ENCODE measurements around the gene MAP3K5. TPM values are rescaled to one million over a fixed set of nuclear protein-coding genes. Genes with fewer than 3 reads are reported as not detected.

The MAP3K5 gene
- total and polyA plus RNA-seq, 7 donors: 7.4 to 17.8 (median 9.4) TPM

DNA sequence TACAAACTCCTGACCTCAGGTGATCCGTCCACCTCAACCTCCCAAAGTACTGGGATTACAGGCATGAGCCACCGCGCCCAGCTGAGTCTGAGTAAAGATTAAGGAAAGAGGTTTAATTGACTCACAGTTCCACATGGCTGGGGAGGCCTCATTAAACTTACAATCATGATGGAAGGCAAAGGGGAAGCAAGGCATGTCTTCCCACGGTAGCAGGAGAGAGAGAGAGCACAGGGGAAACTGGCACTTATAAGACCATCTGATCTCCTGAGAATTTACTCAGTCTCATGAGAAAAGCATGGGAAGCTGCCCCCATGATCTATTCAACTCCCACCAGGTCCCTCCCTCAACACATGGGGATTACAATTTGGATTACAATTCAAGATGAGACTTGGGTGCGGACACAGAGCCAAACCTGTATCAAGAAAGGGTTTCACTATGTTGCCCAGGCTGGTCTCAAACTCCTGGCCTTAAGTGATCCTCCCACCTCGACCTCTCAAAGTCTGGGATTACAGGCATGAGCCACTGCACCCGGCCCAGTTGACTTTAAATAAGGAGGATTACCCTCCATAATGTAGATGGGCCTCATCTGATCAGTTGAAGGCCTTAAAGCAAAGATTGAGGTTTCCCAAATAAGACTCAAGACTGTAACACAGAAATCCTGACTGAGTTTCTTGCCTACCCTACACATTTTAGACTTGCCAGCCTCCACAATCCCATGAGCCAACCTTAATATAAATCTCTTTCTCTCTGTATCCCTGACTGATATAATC, 17.0 kb upstream of the MAP3K5 start:
- H3K27ac ChIP-seq: no peak overlapping the region
- intact Hi-C loops (cut with DNase I): no loop called here
- no peak for DNase-seq
- no peaks in the 10 kb centered on the region for H3K9me3 ChIP-seq
- no peak overlapping the region for H3K4me3 ChIP-seq
- TF ChIP-seq POLR2A (IDR thresholded peaks at IDR 0.05) (no peak), EP300 (IDR thresholded peaks at IDR 0.05) (no peak), POLR2AphosphoS5 (IDR thresholded peaks at IDR 0.05) (no peak)
- TF ChIP-seq, protein P1, sequence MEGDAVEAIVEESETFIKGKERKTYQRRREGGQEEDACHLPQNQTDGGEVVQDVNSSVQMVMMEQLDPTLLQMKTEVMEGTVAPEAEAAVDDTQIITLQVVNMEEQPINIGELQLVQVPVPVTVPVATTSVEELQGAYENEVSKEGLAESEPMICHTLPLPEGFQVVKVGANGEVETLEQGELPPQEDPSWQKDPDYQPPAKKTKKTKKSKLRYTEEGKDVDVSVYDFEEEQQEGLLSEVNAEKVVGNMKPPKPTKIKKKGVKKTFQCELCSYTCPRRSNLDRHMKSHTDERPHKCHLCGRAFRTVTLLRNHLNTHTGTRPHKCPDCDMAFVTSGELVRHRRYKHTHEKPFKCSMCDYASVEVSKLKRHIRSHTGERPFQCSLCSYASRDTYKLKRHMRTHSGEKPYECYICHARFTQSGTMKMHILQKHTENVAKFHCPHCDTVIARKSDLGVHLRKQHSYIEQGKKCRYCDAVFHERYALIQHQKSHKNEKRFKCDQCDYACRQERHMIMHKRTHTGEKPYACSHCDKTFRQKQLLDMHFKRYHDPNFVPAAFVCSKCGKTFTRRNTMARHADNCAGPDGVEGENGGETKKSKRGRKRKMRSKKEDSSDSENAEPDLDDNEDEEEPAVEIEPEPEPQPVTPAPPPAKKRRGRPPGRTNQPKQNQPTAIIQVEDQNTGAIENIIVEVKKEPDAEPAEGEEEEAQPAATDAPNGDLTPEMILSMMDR (IDR thresholded peaks at IDR 0.05): no peak
- H3K4me1 ChIP-seq: no peaks in the 10 kb centered on the region
- H3K36me3 ChIP-seq: no peaks in the 10 kb centered on the region
- WGBS, 2 donors: 89 to 92% methylated on average over 7 of the region's 7 CpGs
- H3K27me3 ChIP-seq: no peaks in the 10 kb centered on the region

DNA sequence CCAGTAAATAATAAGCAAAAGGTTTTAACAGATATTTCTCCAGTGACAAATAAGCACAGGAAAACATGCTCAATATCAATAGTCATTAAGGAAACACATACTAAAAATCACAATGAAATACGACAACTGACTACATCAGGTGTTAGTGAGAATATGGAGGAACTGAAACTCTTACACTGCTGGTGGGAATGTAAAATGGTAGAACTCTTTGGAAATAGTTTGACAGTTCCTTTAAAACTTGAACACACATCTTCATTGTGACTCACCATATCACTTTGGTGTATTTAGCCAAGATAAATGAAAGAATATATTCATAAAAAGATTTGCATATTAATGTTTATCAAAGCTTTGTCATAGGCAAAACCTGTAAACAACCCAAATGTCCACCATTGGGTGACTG, 11.3 kb upstream of the MAP3K5 start:
- TF ChIP-seq EP300 (IDR thresholded peaks at IDR 0.05) (no peak), POLR2AphosphoS5 (IDR thresholded peaks at IDR 0.05) (no peak), POLR2A (IDR thresholded peaks at IDR 0.05) (no peak)
- TF ChIP-seq, protein P1 (IDR thresholded peaks at IDR 0.05): no peak
- no peak overlapping the region for H3K27ac ChIP-seq
- no peak for DNase-seq
- no peaks in the 10 kb centered on the region for H3K4me1 ChIP-seq
- H3K36me3 ChIP-seq: no peaks in the 10 kb centered on the region
- WGBS, 2 donors: 77 to 88% methylated on average over 1 of the region's 1 CpG
- H3K9me3 ChIP-seq: no peaks in the 10 kb centered on the region
- no peak overlapping the region for H3K4me3 ChIP-seq
- no peaks in the 10 kb centered on the region for H3K27me3 ChIP-seq
- intact Hi-C loops (cut with DNase I): no loop called here

DNA sequence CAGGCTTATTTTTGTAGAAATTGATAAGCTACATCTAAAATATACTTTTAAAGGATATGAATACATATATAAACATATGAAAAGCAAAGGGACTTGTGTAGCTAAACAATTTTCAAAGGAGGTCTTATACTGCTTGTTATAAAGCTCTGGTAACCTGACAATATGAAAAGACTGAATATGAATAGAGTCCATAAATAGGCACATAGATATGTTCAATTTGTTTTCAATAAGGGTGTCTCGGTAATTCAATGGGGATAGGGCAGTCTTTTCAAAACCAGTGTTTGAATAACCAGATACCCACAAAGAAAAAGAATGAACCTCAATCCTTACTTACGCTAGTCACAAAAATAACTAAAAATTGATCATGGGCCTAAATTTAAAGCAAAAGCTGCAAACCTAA, 9.3 kb upstream of the MAP3K5 start:
- Histone ChIP-seq H3K36me3 (no peaks in the 10 kb centered on the region), H3K4me1 (no peaks in the 10 kb centered on the region), H3K27me3 (no peaks in the 10 kb centered on the region), H3K9me3 (no peaks in the 10 kb centered on the region), H3K27ac (no peak overlapping the region), H3K4me3 (no peak overlapping the region)
- no peak for TF ChIP-seq EP300 (IDR thresholded peaks at IDR 0.05)
- TF ChIP-seq, protein P1 (IDR thresholded peaks at IDR 0.05): no peak
- no peak for DNase-seq
- intact Hi-C loops (cut with DNase I): no loop called here
- WGBS, 2 donors: 95 to 98% methylated on average over 2 of the region's 2 CpGs

DNA sequence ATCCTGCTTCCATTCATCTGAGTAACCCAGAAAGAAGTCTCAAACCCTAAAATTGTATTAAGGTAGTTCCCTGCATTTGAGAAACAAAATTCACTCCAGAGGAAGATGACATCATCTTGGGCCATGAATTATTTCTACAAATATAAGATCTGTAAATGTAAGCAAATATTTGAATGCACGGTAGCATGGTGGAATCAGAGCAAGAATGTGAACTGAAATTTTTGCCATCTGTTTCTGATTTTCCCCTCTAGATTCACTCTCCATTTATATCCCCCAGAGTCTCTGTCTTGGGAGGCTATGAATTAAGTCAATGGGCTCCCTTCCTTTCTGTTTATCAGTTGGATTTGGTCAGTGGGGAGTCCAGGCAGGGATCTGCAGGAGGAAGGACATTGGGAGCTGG, 5.8 kb upstream of the MAP3K5 start:
- Histone ChIP-seq H3K27ac (no peak overlapping the region), H3K27me3 (no peaks in the 10 kb centered on the region), H3K4me3 (no peak overlapping the region), H3K9me3 (no peaks in the 10 kb centered on the region), H3K36me3 (no peaks in the 10 kb centered on the region), H3K4me1 (peaks cover 0 to 6% (median 3%) of the 10 kb centered on the region in 4 donors)
- TF ChIP-seq, protein P1 (IDR thresholded peaks at IDR 0.05): no peak
- no peak for TF ChIP-seq POLR2AphosphoS5 (IDR thresholded peaks at IDR 0.05)
- TF ChIP-seq POLR2A (IDR thresholded peaks at IDR 0.05): no peak
- 88 to 94% methylated on average over 1 of the region's 1 CpG for WGBS, 2 donors
- intact Hi-C loops (cut with DNase I): no loop called here
- DNase-seq: no peak

DNA sequence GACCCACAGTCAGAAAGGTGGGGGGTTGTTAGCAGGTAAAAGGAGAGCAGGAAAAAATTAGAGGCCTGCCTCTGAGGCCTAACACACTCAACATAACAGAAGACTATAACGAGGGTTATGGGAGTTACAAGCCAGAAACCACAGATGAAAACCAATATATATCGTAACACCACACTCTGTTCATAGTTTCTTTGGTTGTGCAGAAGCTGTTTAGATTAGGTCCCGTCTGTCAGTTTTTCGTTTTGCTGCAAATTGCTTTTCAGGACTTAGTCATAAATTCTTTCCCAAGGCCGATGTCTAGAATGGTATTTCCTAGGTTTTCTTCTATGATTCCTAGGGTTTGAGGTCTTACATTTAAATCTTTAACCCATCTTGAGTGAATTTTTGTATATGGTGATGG, 3.7 kb upstream of the MAP3K5 start:
- Histone ChIP-seq H3K9me3 (no peaks in the 10 kb centered on the region), H3K27me3 (no peaks in the 10 kb centered on the region), H3K36me3 (no peaks in the 10 kb centered on the region), H3K4me3 (no peak overlapping the region), H3K27ac (no peak overlapping the region), H3K4me1 (peaks cover 0 to 15% (median 7%) of the 10 kb centered on the region in 4 donors)
- 93% methylated on average over 5 of the region's 5 CpGs for WGBS, 2 donors
- TF ChIP-seq, protein P1 (IDR thresholded peaks at IDR 0.05): no peak
- TF ChIP-seq EP300 (IDR thresholded peaks at IDR 0.05) (no peak), POLR2AphosphoS5 (IDR thresholded peaks at IDR 0.05) (no peak), POLR2A (IDR thresholded peaks at IDR 0.05) (no peak)
- intact Hi-C loops (cut with DNase I): no loop called here
- no peak for DNase-seq

Measured in sigmoid colon (tissue), 7 donors.